GM03348 (cell line): ENCODE measurements around the gene RNPEPL1.

Experiments
- DNase-seq: peaks from one replicate; pipeline ENCODE4 v3.0.0; 2012; ENCODE audit warnings: low spot score

Gene RNPEPL1

GRCh38 chr2:240565333-240566202 is 2.7 kb upstream of the RNPEPL1 start:
- peak; percentile 62 for DNase-seq

GRCh38 chr2:240566203-240567136 is 1.8 kb upstream of the RNPEPL1 start:
- DNase-seq: peak; percentile 96

DNA sequence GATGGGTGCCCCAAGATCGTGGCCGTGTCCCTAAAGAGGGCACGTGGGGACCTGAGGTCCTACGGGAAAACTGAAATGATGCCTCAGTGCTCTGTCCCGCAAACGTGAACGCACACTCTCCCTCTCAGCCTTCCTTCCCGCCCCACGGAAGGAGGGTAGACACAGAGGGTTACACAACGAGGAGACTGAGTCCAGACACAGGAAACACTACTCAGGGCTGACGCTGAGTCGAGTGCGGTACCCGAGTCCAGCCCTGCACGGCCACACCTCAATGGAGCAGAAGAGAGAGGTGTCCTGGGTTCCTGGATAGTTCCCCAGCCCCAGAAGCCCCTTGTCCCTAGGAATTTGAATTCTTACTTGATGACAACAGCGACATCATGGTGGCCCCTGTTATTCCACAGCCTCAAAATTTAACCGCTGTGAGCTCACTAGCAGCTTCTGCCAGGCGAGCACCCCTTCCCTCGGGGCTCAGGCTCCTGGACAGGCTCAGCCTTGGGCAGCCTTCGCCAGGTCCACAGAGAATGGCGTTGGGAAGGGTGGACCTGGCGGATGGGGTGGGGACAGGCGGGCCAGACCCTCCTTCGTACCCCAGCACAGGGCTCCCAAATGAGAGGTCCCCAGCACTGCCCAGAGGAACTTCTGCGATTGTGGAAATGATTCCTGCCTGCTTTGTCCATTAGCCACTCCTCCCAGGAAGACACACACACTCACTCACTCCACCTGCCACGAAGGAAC is 980 bp upstream of the RNPEPL1 start:
- DNase-seq: no peak

- DNase-seq: peak; percentile 83
Measured at GRCh38 chr2:240568678-240569522, 616 bp downstream of the RNPEPL1 start.

GRCh38 chr2:240569523-240569997 is 1.3 kb downstream of the RNPEPL1 start:
- no peak for DNase-seq

GRCh38 chr2:240569998-240570530 is 1.8 kb downstream of the RNPEPL1 start:
- DNase-seq: no peak

- no peak for DNase-seq
Measured at GRCh38 chr2:240570531-240571313, 2.4 kb downstream of the RNPEPL1 start.

DNA sequence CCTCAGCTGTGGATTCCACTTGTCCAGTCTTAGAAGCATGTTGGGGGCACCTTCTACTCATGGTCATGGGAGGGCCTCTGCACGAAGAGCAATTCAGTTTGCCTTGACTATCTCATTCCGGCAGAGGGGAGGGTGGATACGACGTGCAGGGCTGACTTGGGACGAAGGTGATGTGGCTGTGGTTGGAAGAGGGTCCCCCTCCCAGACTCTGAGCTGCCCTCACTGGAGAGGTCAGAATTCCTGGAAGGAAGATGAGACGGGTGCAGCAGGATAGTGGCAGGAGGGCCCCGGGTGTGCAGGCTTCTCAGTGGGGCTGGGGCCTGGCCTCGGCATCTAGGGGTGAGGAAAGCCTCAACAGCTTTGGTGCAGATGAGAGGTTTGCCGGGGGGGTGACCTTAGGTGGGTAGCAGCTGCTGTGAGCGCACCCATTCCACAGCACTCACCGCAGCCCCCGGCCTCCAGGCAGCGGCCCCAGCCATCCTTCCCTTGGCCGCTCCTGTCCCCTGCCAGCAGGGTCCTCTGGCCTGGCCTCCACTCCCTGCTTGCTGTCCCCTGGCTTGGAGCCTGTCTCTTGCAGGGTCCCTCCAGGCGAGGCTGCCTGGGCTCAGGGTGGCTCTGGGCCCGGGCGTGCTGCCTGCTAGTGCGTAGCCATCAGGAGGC is 3.2 kb downstream of the RNPEPL1 start:
- DNase-seq: no peak

GRCh38 chr2:240572141-240573031 is 4.1 kb downstream of the RNPEPL1 start:
- no peak for DNase-seq

GRCh38 chr2:240573071-240573515 is 4.8 kb downstream of the RNPEPL1 start:
- no peak for DNase-seq

DNA sequence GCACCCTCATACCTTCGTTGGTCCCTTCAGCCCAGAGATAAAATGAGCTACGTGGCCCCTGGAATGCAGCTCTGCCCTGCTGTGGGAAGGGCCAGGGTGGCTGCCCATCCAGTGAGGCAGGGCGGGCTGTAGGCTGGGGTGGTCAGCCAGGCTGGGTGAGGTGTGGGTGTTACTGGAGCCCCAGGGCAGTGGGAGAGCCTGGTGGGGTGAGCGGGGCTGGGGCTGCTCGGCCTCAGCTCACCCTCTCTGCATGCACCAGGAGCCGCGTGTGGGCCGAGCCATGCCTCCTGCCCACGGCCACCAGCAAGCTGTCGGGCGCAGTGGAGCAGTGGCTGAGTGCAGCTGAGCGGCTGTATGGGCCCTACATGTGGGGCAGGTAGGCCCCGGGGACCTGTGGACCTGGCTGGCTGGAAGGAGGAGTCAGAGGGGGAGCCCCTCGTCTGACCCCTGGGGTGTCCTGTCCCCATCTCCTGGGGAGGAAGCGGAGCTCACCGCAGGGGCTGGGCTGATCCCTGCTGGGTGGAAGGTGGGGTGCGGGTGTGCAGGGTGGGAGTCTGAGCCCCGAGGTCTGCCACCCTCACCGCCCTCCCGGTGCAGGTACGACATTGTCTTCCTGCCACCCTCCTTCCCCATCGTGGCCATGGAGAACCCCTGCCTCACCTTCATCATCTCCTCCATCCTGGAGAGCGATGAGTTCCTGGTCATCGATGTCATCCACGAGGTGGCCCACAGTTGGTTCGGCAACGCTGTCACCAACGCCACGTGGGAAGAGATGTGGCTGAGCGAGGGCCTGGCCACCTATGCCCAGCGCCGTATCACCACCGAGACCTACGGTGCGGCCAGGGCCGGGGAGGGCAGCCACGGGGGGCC is 5.5 kb downstream of the RNPEPL1 start:
- DNase-seq: no peak

DNA sequence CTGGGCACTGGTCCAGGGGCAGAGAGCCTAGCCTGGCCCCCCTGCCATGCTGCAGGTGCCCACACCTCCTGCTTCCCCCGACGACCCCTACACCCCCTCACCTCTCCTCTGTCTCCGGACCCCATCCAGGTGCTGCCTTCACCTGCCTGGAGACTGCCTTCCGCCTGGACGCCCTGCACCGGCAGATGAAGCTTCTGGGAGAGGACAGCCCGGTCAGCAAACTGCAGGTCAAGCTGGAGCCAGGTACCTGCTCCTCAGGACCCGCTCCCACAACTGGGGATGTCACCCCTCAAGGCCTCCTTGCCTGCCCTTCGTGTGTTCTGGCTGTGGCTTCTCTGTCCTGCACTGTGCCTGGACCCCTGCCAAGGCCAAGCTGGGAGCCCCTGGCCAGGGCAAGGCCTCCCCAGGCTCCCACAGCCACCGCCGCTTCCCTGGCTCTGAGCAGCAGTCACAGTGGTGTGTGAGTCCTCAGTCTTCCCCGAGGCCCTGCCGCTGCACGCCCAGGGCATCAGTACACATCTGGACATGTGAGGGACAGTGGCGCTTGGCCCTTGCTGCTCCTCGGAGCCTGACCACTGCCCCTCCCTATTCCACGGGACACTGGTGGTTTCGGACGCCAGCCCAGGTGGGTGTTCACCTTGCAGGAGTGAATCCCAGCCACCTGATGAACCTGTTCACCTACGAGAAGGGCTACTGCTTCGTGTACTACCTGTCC is 6.3 kb downstream of the RNPEPL1 start:
- no peak for DNase-seq

- no peak for DNase-seq
Measured at GRCh38 chr2:240575101-240575965, 7.0 kb downstream of the RNPEPL1 start.

GRCh38 chr2:240576036-240576435 is 7.8 kb downstream of the RNPEPL1 start:
- no peak for DNase-seq

- DNase-seq: no peak
Measured at GRCh38 chr2:240576436-240577205, 8.3 kb downstream of the RNPEPL1 start.
